Measurements from ENCODE around the gene DNASE2B.
A peak's percentile ranks its signal among the peaks of the same experiment; 100 is the strongest.
"Not testable (repeated sequence)": the region's sequence is repeated elsewhere in the genome, so short reads cannot be mapped to it uniquely, and the experiment has no call there.

The DNASE2B gene

DNA sequence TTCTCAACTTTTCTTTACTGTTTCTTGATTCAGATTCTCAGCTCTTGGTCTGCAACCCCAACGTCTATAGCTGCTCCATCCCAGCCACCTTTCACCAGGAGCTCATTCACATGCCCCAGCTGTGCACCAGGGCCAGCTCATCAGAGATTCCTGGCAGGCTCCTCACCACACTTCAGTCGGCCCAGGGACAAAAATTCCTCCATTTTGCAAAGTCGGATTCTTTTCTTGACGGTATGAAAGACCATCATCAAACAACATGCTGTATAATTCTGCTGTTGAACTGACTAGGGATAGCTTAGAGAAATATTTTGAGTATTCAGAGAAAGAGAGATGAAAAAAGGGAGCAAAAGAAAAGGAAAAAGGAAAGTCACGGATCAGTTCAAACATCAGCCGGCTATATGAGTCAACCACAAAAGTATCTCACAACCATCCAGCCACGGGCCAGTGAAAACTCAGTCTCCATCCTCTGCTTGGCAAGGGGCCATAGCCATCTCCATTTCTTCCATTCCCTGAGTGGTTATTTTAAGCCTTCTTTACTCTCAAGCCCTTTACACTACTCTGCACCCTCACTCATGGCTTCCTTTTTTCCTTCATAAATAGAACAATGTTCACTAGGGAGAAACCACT lies 14.1 kb downstream of the DNASE2B start:
- DNase-seq = no peak

DNA sequence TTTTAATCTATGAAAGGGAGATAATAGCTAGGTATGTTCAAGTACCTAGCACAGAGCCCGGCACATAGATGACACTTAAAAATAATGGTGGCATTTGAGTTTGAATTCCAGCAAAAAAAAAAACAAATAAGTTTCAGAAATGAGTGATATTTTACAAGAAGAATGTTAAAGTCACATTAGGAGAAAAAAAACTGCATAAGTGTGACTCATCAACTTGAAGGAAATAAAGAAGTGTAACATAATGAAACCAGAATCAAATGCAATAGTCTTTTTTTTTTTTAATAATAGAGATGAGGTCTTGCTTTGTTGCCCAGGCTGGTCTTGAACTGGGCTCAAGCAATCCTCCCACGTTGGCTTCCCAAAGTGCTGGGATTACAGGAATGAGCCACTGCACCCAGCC lies 17.1 kb downstream of the DNASE2B start:
- no peak for DNase-seq

GRCh38 chr1:84422909-84423308 lies 24.6 kb downstream of the DNASE2B start:
- no peak for DNase-seq

DNA sequence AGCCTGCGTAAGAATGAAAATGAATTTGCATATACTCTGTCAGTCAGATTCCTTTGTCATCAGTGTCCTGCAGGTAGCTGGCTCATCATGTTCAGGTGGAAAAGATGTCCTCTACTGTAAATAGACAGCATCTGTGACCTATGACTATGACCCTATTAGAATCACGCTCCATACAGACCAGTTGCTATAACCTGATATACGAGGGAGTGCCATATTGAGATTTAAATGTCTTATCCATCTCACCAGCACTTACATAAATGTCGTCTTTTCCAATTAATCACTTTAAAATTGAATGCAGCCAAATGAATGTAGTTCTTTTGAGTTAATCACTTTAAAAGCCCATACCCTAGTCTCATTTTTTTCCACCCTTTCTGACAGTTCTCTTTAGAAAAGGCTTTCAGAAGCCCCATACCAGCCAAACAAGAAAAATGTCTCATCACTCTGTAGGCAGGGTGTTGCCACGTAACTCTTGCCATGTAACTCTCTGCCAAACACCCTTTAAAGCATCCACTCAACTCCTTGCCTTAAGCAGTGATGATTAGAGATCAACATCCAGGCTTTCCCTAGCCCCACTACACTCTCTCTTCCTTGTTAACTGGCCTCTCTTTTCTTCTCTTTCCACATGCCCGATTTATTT lies 26.3 kb downstream of the DNASE2B start:
- no peak for DNase-seq

- no peak for DNase-seq
These were observed 27.0 kb downstream of the DNASE2B start for GRCh38 chr1:84425150-84425896.

GRCh38 chr1:84426376-84426775 lies 28.1 kb downstream of the DNASE2B start:
- DNase-seq = no peak

DNA sequence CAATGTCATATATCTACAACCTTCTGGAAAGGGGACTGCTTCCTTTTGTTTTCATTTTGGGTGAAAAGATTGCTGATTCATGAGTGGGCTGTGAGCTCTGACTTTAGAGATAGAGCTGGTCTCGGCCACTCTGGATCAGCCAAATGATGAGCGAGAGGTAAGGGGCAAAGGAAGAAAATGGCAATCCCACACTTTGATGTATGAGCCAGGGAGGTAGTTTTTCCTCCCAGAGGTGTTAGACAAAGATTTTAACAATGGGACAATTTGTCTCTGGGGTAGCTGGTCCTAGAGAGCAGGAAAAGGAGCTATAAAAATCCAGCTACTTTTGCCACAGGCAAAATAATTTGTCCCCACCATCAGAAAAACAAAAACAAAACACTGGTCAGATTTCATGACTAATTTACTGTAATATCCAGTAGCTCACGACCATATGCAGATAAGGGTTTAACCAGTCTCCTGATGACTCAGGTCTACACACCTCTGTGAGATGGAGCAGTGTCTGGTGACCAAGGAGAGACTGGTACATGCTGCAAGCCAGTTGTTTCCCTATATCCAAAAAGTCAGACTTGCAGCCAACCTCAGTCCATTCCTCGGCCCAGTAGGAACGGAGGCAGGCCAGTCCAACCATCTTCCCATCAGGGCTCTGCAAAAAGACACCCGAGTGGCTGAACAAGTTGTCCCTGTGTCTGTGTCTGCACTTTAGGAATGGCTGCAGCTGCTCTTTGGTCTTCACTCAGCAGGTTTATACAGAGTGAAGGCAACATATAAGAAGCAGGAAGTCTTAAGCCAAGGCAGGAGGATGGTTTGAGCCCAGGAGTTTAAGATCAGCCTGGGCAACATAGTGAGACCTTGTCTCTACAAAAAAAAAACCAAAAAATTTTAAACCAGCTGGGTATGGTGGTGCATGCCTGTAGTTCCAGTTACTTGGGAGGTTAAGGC lies 29.2 kb downstream of the DNASE2B start:
- no peak for DNase-seq

DNA sequence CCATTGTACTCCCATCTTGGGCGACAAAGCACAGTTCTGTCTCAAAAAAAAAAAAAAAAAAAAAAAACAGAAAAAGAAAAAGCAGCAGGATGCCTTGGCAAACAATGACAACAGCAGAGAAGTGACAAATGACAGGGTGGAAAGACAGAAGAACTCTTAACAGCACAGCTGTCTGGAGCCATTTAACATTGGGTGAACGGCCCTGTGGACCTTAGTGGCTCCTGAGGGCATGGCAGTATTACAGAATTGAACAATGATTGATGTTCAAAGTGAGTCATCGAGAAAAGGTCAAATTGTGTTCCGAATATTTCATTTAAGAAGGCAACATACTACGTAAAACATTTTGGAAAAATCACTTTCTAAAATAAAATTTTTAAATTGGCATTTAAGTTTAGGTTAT lies 30.0 kb downstream of the DNASE2B start:
- no peak for DNase-seq

- DNase-seq = no peak
These were observed 30.9 kb downstream of the DNASE2B start for GRCh38 chr1:84429231-84429630.

DNA sequence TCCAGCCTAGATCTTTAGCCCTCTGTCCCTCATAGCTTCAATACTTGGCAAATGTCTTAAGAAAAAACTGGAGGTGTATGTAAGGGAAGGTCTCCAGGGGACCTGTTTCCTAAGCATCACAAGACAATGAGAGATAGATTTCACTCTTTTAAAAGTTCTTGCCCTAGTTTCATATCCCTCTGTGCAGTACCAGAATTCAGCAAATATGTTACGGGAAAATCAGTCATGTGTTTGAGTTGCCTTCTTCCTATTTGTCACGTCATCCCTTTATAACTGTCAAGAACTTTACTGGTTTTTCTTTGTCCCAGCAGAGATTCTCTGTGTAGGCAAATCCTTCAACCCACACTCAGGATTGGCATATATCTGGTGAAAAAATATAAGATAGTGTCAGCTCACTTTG lies 32.3 kb downstream of the DNASE2B start:
- DNase-seq = no peak

DNA sequence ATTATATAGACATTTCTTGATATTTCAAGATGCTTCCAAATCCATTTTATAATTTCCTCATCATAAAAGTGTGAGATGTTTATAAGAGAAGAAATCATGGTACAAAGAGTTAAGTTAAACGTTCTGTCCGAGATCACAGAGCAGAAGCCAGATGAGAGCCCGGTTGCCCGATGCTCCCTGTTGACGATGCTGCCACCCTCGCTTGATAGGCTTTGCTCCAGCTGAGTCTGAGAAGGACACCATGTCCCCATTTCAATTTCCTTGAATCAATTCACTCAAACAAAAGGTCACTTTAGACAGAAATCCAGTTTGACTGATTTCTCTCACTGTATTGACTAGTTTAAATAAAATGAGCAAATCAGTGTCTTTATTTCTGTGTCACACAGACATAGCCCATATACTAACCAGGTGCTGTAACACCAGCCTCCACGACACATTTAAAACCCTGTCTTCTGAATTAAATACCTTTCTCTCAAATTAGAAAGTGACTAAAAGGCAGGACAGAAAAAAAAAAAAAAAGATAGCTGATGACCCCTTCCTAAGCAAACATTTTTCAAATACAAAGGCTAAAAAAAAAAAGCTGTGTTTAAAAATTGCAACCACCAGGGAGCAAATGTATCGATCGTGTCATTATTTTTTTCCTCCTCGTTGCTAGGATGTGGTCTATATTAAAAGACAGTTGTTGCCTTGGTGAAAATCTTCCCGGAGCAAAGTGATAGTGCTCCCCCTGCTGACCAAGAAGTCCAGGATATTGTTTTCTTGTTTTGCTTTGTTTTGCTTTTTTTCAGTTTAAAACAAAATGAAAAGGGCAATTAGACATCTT lies 35.2 kb downstream of the DNASE2B start:
- peak in 31 of 51 donors; percentile 2 to 88 (median 24) for DNase-seq

GRCh38 chr1:84434081-84434769 lies 35.9 kb downstream of the DNASE2B start:
- DNase-seq = no peak

DNA sequence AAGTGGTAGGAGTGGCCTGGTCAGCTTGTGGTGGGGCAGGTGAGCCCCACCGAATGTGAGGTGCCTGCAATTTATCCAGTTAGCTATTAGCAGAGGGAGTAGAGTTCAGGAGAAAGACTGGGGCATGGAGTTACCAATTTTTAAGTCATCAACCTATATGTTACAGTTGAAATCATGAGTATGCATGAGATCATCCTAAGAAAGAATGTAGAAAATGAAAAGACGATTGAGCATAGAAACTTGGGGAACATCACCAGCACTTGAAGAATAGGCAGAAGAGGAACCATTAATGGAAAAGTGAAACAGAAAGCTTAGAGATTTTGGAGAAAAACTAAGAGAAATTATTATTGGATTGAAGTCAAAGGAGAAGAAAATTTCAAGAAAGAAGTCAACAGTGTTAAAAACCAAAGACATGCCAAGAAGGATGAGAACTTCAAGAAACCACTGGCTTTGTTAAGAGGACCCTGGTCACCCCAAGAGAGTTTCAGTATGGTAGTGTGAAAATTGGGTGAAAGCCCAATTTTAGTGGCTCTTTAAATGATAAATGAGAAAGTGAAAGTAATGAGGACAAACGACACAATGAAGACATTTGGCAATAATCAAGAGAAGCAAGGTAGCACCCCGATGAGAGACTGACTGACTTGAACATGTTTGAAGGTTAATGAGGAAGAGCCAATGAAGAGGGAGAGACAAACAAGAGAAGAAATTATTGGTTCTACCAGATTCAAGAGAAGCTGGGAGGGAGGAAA lies 36.7 kb downstream of the DNASE2B start:
- DNase-seq = no peak

GRCh38 chr1:84436876-84437655 lies 38.8 kb downstream of the DNASE2B start:
- peak in 3 of 51 donors; percentile 3 to 50 (median 23) for DNase-seq

- DNase-seq = peak in 1 of 51 donors; percentile 22
These were observed 44.0 kb downstream of the DNASE2B start for GRCh38 chr1:84442256-84442655.

GRCh38 chr1:84442747-84443646 lies 44.7 kb downstream of the DNASE2B start:
- DNase-seq = not testable (repeated sequence)

DNA sequence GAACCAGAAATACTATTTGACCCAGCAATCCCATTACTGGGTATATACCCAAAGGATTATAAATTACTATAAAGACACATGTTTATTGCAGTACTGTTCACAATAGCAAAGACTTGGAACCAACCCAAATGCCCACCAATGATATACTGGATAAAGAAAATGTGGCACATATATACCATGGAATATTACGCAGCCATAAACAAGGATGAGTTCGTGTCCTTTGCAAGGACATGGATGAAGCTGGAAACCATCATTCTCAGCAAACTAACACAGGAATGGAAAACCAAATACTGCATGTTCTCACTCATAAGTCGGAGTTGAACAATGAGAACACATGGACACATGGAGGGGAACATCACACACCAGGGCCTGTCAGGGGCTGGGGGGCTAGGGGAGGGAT lies 50.4 kb downstream of the DNASE2B start:
- DNase-seq = not testable (repeated sequence)

All from hypothalamus (tissue), 51 donors.